H1 (cell line): ENCODE results near the gene EIF4A2. TPM values are rescaled to one million over a fixed set of nuclear protein-coding genes. Genes with fewer than 3 reads are reported as not detected.

ENCODE experiments used
- CTCF ChIA-PET: fragments of 300-600 bp; sonication (Branson Sonifier 250); formaldehyde crosslinking; loops from one replicate; lab custom pipeline; 2021; ENCODE audit not compliant: partially characterized antibody; lab: Charles Lee
- POLR2A ChIA-PET: fragments of 300-600 bp; sonication (Branson Sonifier 250); formaldehyde crosslinking; loops from one replicate; lab custom pipeline; 2021; ENCODE audit warnings: inconsistent platforms; ENCODE audit not compliant: partially characterized antibody; lab: Charles Lee
- DNase-seq, 2 experiments: peaks; one replicate each; pipeline versions ENCODE4 v3.0.0 to v3.0.0-alpha.2; 2010 to 2022; ENCODE audit warnings: low spot score in 2 of 2, low read depth in 1 of 2, mixed read lengths in 1 of 2
- FAIRE-seq: peaks from 2 replicates; lab custom pipeline; 2011; peaks lifted over from hg19 to GRCh38; lab: Jason Lieb, UNC
- H2AFZ ChIP-seq: 2 replicates; pipeline ENCODE4 v1.8.1; 2012; ENCODE audit warnings: low read length, inconsistent platforms
- H2AK5ac ChIP-seq: 2 replicates; pipeline ENCODE4 v1.6.1; 2013; ENCODE audit warnings: low read depth, low read length
- H2BK120ac ChIP-seq: replicated peaks from 2 replicates; pipeline ENCODE3; 2013; ENCODE audit warnings: low read depth, low read length, inconsistent platforms
- H2BK12ac ChIP-seq: 2 replicates; pipeline ENCODE4 v1.6.1; 2013; ENCODE audit warnings: low read depth, low read length
- H2BK15ac ChIP-seq: 2 replicates; pipeline ENCODE4 v1.6.1; 2013; ENCODE audit warnings: low read length
- H2BK20ac ChIP-seq: 2 replicates; pipeline ENCODE4 v1.6.1; 2013; ENCODE audit warnings: low read length
- H2BK5ac ChIP-seq: 2 replicates; pipeline ENCODE4 v1.6.1; 2013; ENCODE audit warnings: low read depth, low read length
- H3K14ac ChIP-seq: 2 replicates; pipeline ENCODE4 v1.6.1; 2013; ENCODE audit warnings: inconsistent platforms; ENCODE audit not compliant: insufficient read length
- H3K18ac ChIP-seq: 2 replicates; pipeline ENCODE4 v1.6.1; 2013; ENCODE audit warnings: low read length; ENCODE audit errors: extremely low read depth
- H3K23ac ChIP-seq: 2 replicates; pipeline ENCODE4 v1.6.1; 2013; ENCODE audit warnings: inconsistent platforms; ENCODE audit not compliant: insufficient read length
- H3K23me2 ChIP-seq: 2 replicates; pipeline ENCODE4 v1.6.1; 2013; ENCODE audit warnings: low read depth, low read length
- H3K27ac ChIP-seq: 2 replicates; pipeline ENCODE4 v1.6.1; 2011; ENCODE audit warnings: low read depth, low read length, inconsistent platforms
- H3K27me3 ChIP-seq, 4 experiments: replicated peaks in 1 of 4; 1 replicate in 1 of 4; 2 replicates in 3 of 4; pipeline versions ENCODE4 v1.6.1 to v1.8.1; 2011 to 2013; ENCODE audit warnings: low read length in 3 of 4, mild to moderate bottlenecking in 3 of 4, inconsistent platforms in 2 of 4, mixed read lengths in 2 of 4, moderate library complexity in 1 of 4; ENCODE audit not compliant: control insufficient read depth in 3 of 4, insufficient read depth in 3 of 4; ENCODE audit errors: extremely low read depth in 1 of 4
- H3K36me3 ChIP-seq, 4 experiments: 2 replicates each; pipeline versions ENCODE4 v1.6.1 to v1.8.1; 2011 to 2013; ENCODE audit warnings: mild to moderate bottlenecking in 4 of 4, low read length in 3 of 4, moderate library complexity in 2 of 4, control low read depth in 1 of 4, inconsistent platforms in 1 of 4; ENCODE audit not compliant: insufficient read depth in 4 of 4, control insufficient read depth in 2 of 4
- H3K4ac ChIP-seq: replicated peaks from 2 replicates; pipeline ENCODE3; 2013; ENCODE audit warnings: low read length, low read depth, mixed read lengths, inconsistent platforms; ENCODE audit not compliant: insufficient read length
- H3K4me1 ChIP-seq, 4 experiments: replicated peaks in 1 of 4; 1 replicate in 1 of 4; 2 replicates in 3 of 4; pipeline versions ENCODE4 v1.6.1 to v1.8.1; 2011 to 2013; ENCODE audit warnings: low read length in 3 of 4, inconsistent platforms in 2 of 4, mixed read lengths in 1 of 4; ENCODE audit not compliant: insufficient read depth in 4 of 4, control insufficient read depth in 3 of 4
- H3K4me2 ChIP-seq, 2 experiments: 2 replicates each; pipeline versions ENCODE4 v1.6.1 to v1.8.1; 2011 to 2013; ENCODE audit warnings: low read depth in 2 of 2, low read length in 2 of 2, control low read depth in 1 of 2, inconsistent platforms in 1 of 2, mild to moderate bottlenecking in 1 of 2; ENCODE audit not compliant: insufficient read depth in 1 of 2
- H3K4me3 ChIP-seq, 4 experiments: fragments of 200-600, 300-600 bp in 1 of 4; sonication (generic), shearing (Covaris generic), sonication (Bioruptor Twin) in 1 of 4; 2 replicates each; pipeline versions ENCODE4 v1.5.1 to v1.8.1; 2011 to 2016; ENCODE audit warnings: low read length in 4 of 4, low read depth in 3 of 4, control low read depth in 2 of 4, inconsistent platforms in 2 of 4, mild to moderate bottlenecking in 2 of 4, mixed read lengths in 1 of 4, moderate library complexity in 1 of 4; ENCODE audit not compliant: insufficient read depth in 2 of 4; ENCODE audit errors: extremely low read depth in 1 of 4
- H3K56ac ChIP-seq: replicated peaks from 2 replicates; pipeline ENCODE3; 2013; ENCODE audit warnings: low read depth, mild to moderate bottlenecking, mixed read lengths, low read length, inconsistent platforms; ENCODE audit not compliant: insufficient read length
- H3K79me1 ChIP-seq: 2 replicates; pipeline ENCODE4 v1.6.1; 2013; ENCODE audit warnings: low read depth, low read length, control low read depth
- H3K79me2 ChIP-seq, 2 experiments: 2 replicates each; pipeline versions ENCODE4 v1.6.1 to v1.8.1; 2012 to 2013; ENCODE audit warnings: low read length in 2 of 2, mild to moderate bottlenecking in 2 of 2, inconsistent platforms in 1 of 2; ENCODE audit not compliant: insufficient read depth in 2 of 2, control insufficient read depth in 1 of 2
- H3K9ac ChIP-seq, 4 experiments: replicated peaks in 1 of 4; 1 replicate in 1 of 4; 2 replicates in 3 of 4; pipeline versions ENCODE4 v1.6.1 to v1.8.1; 2011 to 2013; ENCODE audit warnings: low read depth in 3 of 4, low read length in 3 of 4, control low read depth in 2 of 4, mild to moderate bottlenecking in 2 of 4, moderate library complexity in 2 of 4, inconsistent platforms in 1 of 4; ENCODE audit errors: extremely low read depth in 1 of 4
- H3K9me3 ChIP-seq, 2 experiments: 2 replicates each; pipeline versions ENCODE4 v1.6.1 to v1.8.1; 2012 to 2013; ENCODE audit warnings: mild to moderate bottlenecking in 2 of 2, moderate library complexity in 2 of 2, control low read depth in 1 of 2, inconsistent platforms in 1 of 2, low read depth in 1 of 2, low read length in 1 of 2, mixed read lengths in 1 of 2; ENCODE audit not compliant: insufficient read depth in 2 of 2
- H4K20me1 ChIP-seq, 2 experiments: replicated peaks in 1 of 2; 2 replicates each; pipeline versions ENCODE3 to v1.8.1; 2011 to 2013; ENCODE audit warnings: inconsistent platforms in 2 of 2, low read length in 2 of 2, mild to moderate bottlenecking in 1 of 2; ENCODE audit not compliant: insufficient read depth in 2 of 2, control insufficient read depth in 1 of 2
- H4K5ac ChIP-seq: 2 replicates; pipeline ENCODE4 v1.6.1; 2013; ENCODE audit warnings: low read length, low read depth, mixed read lengths, inconsistent platforms; ENCODE audit not compliant: insufficient read length
- H4K8ac ChIP-seq: 2 replicates; pipeline ENCODE4 v1.8.0; 2013; ENCODE audit warnings: mild to moderate bottlenecking, moderate library complexity, low read length, inconsistent platforms; ENCODE audit not compliant: insufficient read depth; ENCODE audit errors: extremely low read depth
- H4K91ac ChIP-seq: replicated peaks from 2 replicates; pipeline ENCODE3; 2013; ENCODE audit warnings: low read length, mixed read lengths, inconsistent platforms; ENCODE audit not compliant: insufficient read length
- ASH2L ChIP-seq: fragments of 200-600, 300-600 bp; sonication (generic); IDR thresholded peaks from one replicate; pipeline ENCODE4 v1.7.1; 2017; ENCODE audit warnings: low read length
- CTCF ChIP-seq, 3 experiments: IDR thresholded peaks; 1 replicate in 2 of 3; 2 replicates in 1 of 3; pipeline versions ENCODE4 v1.5.1 to v1.6.1; 2011; ENCODE audit warnings: low read length in 3 of 3, mild to moderate bottlenecking in 3 of 3, inconsistent platforms in 2 of 3, low read depth in 1 of 3, moderate library complexity in 1 of 3; ENCODE audit not compliant: insufficient read depth in 1 of 3; ENCODE audit errors: control extremely low read depth in 1 of 3
- GABPA ChIP-seq: IDR thresholded peaks from 2 replicates; pipeline ENCODE4 v1.6.1; 2011; ENCODE audit warnings: mild to moderate bottlenecking, low read length, moderate library complexity, borderline replicate concordance; ENCODE audit not compliant: insufficient read depth
- MAFK ChIP-seq: IDR thresholded peaks from 2 replicates; pipeline ENCODE4 v1.6.1; 2012; ENCODE audit warnings: low read depth, mild to moderate bottlenecking, improper control_type of control experiment, low read length
- NANOG ChIP-seq: IDR thresholded peaks from 2 replicates; pipeline ENCODE4 v1.6.1; 2011; ENCODE audit warnings: low read length, low read depth, mild to moderate bottlenecking, inconsistent platforms; ENCODE audit not compliant: insufficient read depth, poor library complexity, severe bottlenecking
- RAD21 ChIP-seq, 2 experiments: IDR thresholded peaks in 1 of 2; conservative IDR thresholded peaks in 1 of 2; 2 replicates each; pipeline ENCODE4 v1.6.1; 2011; ENCODE audit warnings: low read depth in 2 of 2, low read length in 2 of 2, improper control_type of control experiment in 1 of 2, inconsistent platforms in 1 of 2, mild to moderate bottlenecking in 1 of 2, moderate library complexity in 1 of 2
- TBP ChIP-seq: IDR thresholded peaks from 2 replicates; pipeline ENCODE4 v1.6.1; 2011; ENCODE audit warnings: low read depth, low read length, improper control_type of control experiment
- ZNF274 ChIP-seq: IDR thresholded peaks from 2 replicates; pipeline ENCODE4 v1.7.0; 2012; ENCODE audit warnings: low read length, borderline replicate concordance; ENCODE audit errors: extremely low read depth
- WGBS, 2 experiments: shearing (Covaris generic) in 1 of 2; methylation state at CpG; one replicate each; pipeline versions ENCODE4 v1.1.6 to v1.1.7; 2013 to 2015; ENCODE audit warnings: low lambda C conversion rate in 2 of 2, mixed read lengths in 2 of 2, inconsistent platforms in 1 of 2, low coverage in 1 of 2, missing lambda C conversion rate in 1 of 2; ENCODE audit not compliant: insufficient replicate concordance in 2 of 2, insufficient coverage in 1 of 2, insufficient read length in 1 of 2; ENCODE audit errors: extremely low coverage in 1 of 2, missing lambda C conversion rate in 1 of 2; 5-methylcytosine and 5-hydroxymethylcytosine counted together
- polyA plus RNA-seq, 7 experiments: library from polyadenylated mRNA; depleted of rRNA in 3 of 7; stranded (reverse) in 5 of 7; unstranded in 2 of 7; fragments of >200 nt in 5 of 7; fragments of 200-250 nt in 2 of 7; gene quantifications; 1 replicate in 5 of 7; 2 replicates in 1 of 7; 4 replicates in 1 of 7; pipeline versions ENCODE4 v1.2.1 to v1.2.3, GENCODE V29; 2011 to 2013; ENCODE audit warnings: missing spikeins in 2 of 7, mixed read lengths in 2 of 7
- total RNA-seq: library from RNA; stranded (reverse); fragmentation: NEBNext Ultra II Directional; extraction: Animal tissue kit (Norgen Biotek cat#: 25700); gene quantifications from 2 replicates; pipeline ENCODE4 v1.2.1, GENCODE V29; 2021
- TF ChIP-seq, protein P1 (sequence below): IDR thresholded peaks from 2 replicates; pipeline ENCODE4 v1.6.1; 2012; ENCODE audit warnings: inconsistent platforms

Gene EIF4A2
- total and polyA plus RNA-seq, 2 of the 8 experiments (the other 6 are each of a cell fraction or from before 2014, with no cell fraction given), result 527 to 604 TPM

- no peak overlapping the region for H2BK120ac ChIP-seq
- H2AK5ac ChIP-seq, result no peak overlapping the region
- no peaks in the 10 kb centered on the region for H3K79me2 ChIP-seq
- H2BK20ac ChIP-seq, result no peak overlapping the region
- no peak overlapping the region for H4K91ac ChIP-seq
- no peak for DNase-seq
- no peak overlapping the region for H3K4ac ChIP-seq
- no peak overlapping the region for H3K18ac ChIP-seq
- no peak for FAIRE-seq
- no peak overlapping the region for H3K56ac ChIP-seq
- no peak overlapping the region for H2BK15ac ChIP-seq
- H3K23me2 ChIP-seq, result peaks cover 15% of the 10 kb centered on the region; the same call in 1 of the 2 replicates
- no peak overlapping the region for H2AFZ ChIP-seq
- H4K5ac ChIP-seq, result no peak overlapping the region
- no peak overlapping the region for H3K23ac ChIP-seq
- no peak overlapping the region for H3K4me2 ChIP-seq
- no peak overlapping the region for H4K8ac ChIP-seq
- no peaks in the 10 kb centered on the region; the same call in 1 of the 2 replicates for H3K79me1 ChIP-seq
- H2BK5ac ChIP-seq, result no peak overlapping the region
- no peaks in the 10 kb centered on the region for H4K20me1 ChIP-seq
- H2BK12ac ChIP-seq, result no peak overlapping the region
- 87% methylated on average over 2 of the region's 2 CpGs; no CpG with 5 or more reads in 1 of the 2 experiments for WGBS, 2 experiments
- H3K27ac ChIP-seq, result no peak overlapping the region
- peaks cover 7 to 23% (median 19%) of the 10 kb centered on the region in 4 experiments for H3K4me1 ChIP-seq
- no peaks in the 10 kb centered on the region for H3K9me3 ChIP-seq
- H3K27me3 ChIP-seq, result peaks cover 0 to 32% (median 21%) of the 10 kb centered on the region in 4 experiments; a peak in 6 of 7 replicates
- H3K14ac ChIP-seq, result no peak overlapping the region
- ChIA-PET CTCF (interaction anchor here (0.7 to 5.4 kb wide), 5 partner anchors 14 to 232 kb away, joined by 3 to 43 read pairs (median 3); no protein-coding TSS in a partner anchor), POLR2A (interaction anchor here (2.6 to 7.4 kb wide), 2 partner anchors 17 to 39 kb away, joined by 13 to 73 read pairs; partner anchors contain the start of genes EIF4A2 and RFC4)
- no peak overlapping the region for H3K9ac ChIP-seq
- no peak overlapping the region for H3K4me3 ChIP-seq
- no peaks in the 10 kb centered on the region for H3K36me3 ChIP-seq
- no peak for TF ChIP-seq NANOG
- TF ChIP-seq RAD21 (IDR thresholded peaks at IDR 0.05 in 1 of 2, conservative IDR thresholded peaks at IDR 0.05 in 1 of 2; ENCODE audit: low read depth in 2 of 2, low read length in 2 of 2), result no peak
- no peak for TF ChIP-seq ASH2L
- TF ChIP-seq, protein P1, sequence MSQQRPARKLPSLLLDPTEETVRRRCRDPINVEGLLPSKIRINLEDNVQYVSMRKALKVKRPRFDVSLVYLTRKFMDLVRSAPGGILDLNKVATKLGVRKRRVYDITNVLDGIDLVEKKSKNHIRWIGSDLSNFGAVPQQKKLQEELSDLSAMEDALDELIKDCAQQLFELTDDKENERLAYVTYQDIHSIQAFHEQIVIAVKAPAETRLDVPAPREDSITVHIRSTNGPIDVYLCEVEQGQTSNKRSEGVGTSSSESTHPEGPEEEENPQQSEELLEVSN, result no peak
- TF ChIP-seq TBP, result no peak
- TF ChIP-seq ZNF274, result no peak
- no peak for TF ChIP-seq CTCF (IDR thresholded peaks at IDR 0.05; ENCODE audit: control extremely low read depth in 1 of 3, insufficient read depth in 1 of 3, low read depth in 1 of 3, low read length in 3 of 3)
- no peak for TF ChIP-seq MAFK
- no peak for TF ChIP-seq GABPA
These were observed 40.0 kb downstream of the EIF4A2 start for GRCh38 chr3:186823386-186823785.
